ENCODE results near the gene ZFP57.

ZFP57 gene

DNA sequence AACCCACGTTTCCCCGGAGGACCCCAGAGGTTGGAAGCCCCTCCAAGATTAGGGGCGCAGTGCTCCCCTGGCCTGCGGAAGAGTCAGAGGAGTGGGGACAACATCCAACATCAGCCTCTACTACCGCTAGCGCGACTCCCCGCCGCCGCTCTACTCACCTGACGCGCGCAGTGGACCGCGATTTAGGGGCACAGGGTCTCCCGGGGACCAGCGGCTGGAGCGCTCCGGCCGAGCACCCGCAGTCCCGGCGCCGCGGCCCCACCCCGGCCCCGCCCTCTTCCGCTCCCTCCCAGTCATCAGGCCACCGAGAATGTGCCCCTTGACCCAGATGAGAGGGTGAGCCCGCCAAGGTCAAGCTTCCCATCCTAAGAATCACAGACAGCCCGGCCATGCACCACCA is at the start of gene ZFP57:
TSS of gene ZFP57 (minus strand) at position 249 of the 400 bp plus-strand sequence. CDS start 4,149 bp downstream, outside the sequence.
- DNase-seq = no peak

DNA sequence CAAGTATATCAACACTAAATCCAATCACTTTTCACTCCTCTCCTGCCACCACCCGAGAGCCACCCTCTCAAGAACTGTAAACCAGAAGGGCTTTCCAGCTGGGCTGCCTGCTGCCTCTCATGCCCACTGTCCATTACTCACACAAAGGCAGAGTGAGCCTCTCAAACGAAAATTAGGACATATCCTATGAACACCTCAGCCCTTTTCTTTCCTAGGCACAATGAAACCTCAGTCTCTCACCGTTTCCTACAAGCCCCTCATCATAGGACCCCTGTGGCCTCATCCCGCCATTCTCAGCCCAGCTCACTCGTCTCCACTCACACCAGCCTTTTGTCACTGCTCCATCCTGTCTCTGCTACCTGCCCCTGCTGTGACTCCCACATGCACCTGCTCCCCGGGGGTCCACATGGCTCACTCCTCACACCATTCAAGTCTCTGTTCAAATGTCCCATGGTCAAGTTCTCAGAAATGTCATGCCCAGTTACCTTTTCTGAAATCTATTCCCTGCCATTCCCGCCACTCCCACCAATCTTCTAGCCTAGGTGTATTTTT is 49.7 kb upstream of the ZFP57 start:
- no peak for DNase-seq

DNA sequence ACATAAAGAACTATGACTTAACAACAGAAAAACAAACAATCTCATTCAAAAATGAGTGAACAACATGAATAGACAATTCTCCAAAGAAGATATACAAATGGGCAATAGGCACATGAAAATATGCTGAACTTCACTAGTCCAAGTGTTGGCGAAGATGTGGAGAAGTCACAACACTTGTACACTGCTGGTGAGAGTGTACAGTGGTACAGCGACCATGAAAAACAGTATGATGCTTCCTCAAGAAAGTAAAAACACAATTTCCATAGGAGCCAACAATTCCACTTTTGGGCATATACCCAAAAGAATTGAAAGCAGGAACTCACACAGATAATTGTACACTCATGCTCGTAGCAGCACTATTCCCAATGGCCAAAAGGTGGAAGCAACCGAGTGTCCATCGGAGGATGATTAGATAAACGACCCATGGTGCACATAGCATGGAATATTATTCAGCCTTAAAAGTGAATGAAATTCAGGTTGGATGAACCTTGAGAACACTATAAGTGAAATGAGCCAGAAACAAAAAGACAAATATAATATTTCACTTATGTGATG is 48.9 kb upstream of the ZFP57 start:
- no peak for DNase-seq

DNA sequence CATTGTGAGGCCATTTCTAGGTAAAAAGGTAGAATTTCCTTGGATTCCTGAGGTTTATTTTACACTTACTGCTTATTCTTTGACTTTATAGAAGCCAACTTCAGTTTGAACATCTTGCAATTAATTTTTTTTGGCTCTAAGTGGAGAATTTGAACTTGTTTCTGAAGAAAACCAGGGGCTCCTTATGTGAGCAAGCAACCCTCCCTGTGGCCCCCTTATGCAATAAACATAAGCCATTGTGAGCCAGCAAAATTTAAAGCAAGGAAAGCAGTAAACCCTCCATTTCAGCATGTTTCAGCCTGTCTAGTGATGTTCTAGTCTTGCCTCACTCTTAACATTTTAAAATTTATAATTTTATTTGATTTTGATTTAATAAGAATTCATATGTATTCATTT is 47.9 kb upstream of the ZFP57 start:
- DNase-seq = no peak

DNA sequence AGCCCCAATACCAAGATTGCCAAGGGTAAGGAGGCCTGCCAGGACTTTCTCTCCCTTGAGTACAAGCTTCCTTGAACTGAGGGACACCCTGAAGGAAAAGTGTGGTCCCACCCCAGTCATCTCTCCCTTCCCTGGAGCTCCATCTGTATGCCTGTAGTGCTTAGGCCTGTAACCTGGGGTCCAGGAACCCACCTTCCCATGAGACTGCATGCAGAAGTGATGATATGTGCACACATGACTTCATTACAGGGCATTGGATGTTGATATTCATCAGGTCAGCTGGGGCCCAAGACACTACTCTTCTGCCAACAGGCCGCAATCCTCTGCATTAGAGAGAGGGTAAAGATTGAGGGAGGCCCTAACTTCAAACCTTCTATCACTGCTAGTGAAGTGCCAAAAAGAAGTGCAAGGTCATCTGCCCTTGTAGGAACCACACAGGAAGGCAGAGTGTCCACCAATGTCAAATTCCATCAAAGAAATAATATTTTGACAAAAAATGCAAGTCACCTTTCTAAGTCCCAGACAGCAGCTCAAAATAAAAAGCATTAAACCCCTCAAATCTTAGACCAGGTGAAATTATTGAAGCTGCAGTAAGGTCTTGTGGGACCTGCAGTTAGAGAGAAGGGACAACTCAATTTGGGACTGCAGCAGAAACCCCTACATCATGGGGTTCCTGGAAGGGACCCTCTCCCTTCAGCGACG is 47.4 kb upstream of the ZFP57 start:
- DNase-seq = no peak

DNA sequence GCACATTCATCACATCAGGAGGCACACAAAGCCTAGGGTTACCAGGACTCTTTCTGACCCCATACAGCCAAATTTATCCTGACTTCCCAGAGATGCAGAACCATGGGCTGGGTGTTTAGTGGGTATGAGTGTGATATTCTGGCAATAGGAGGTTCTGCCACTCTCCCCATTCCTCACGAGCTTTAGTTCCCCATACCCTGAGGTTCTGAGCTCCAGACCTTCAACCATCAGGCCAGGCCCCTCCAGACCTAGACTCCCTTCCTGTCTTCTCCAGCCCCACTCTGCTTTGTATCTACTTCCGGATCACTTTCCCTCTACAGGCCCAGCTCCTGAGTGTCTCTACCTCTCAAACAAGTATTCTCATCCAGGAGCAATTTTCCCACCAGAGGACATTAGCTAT is 46.7 kb upstream of the ZFP57 start:
- DNase-seq = no peak

DNA sequence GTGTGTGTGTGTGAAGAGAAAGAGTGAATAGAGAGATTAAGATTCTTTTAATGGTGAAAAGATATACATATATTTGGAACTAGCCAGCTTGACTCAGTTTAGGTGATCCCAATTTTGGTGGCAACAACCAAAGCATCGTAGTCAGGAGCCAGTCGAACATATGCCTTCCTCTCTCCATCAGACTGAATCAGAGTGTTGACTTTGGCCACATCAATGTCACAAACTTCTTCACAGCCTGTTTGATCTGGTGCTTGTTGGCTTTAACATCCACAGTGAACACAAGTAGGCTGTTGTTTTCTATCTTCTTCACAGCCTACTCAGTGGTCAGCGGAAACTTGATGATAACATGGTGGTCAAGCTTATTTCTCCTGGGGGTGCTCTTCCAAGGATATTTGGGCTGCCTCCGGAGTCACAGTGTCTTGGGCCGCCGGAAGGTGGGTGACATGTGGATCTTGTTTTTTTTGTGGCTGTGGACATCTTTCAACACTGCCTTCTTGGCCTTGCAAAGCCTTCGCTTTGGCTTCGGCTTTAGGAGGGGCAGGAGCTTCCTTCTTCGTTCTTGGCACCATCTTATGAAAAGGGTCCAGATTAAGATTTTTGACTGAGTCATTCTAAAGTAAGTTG is 45.7 kb upstream of the ZFP57 start:
- no peak for DNase-seq

DNA sequence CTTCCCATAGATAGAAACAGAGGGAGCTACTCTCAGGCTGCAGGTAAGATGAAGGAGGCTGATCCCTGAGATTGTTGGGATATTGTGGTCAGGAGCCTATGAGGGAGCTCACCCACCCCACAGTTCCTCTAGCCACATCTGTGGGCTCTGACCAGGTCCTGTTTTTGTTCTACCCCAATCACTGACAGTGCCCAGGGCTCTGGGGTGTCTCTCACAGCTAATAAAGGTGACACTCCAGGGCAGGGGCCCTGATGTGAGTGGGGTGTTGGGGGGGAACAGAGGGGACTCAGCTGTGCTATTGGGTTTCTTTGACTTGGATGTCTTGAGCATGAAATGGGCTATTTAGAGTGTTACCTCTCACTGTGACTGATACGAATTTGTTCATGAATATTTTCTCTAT is 45.0 kb upstream of the ZFP57 start:
- no peak for DNase-seq

DNA sequence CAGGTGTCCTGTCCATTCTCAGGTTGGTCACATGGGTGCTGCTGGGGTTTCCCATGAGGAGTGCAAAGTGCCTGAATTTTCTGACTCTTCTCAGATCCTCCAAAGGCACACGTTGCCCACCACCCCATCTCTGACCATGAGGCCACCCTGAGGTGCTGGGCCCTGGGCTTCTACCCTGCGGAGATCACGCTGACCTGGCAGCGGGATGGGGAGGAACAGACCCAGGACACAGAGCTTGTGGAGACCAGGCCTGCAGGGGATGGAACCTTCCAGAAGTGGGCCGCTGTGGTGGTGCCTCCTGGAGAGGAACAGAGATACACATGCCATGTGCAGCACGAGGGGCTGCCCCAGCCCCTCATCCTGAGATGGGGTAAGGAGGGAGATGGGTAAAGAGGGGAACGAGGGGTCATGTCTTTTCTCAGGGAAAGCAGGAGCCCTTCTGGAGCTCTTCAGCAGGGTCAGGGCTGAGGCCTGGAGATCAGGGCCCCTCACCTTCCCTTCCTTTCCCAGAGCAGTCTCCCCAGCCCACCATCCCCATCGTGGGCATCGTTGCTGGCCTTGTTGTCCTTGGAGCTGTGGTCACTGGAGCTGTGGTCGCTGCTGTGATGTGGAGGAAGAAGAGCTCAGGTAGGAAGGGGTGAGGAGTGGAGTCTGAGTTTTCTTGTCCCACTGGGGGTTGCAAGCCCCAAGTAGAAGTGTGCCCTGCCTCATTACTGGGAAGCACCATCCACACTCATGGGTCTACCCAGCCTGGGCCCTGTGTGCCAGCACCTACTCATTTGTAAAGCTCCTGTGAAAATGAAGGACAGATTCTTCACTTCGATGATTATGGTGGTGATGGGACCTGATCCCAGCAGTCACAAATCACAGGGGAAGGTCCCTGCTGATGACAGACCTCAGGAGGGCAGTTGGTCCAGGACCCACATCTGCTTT is 44.3 kb upstream of the ZFP57 start:
- DNase-seq = no peak

DNA sequence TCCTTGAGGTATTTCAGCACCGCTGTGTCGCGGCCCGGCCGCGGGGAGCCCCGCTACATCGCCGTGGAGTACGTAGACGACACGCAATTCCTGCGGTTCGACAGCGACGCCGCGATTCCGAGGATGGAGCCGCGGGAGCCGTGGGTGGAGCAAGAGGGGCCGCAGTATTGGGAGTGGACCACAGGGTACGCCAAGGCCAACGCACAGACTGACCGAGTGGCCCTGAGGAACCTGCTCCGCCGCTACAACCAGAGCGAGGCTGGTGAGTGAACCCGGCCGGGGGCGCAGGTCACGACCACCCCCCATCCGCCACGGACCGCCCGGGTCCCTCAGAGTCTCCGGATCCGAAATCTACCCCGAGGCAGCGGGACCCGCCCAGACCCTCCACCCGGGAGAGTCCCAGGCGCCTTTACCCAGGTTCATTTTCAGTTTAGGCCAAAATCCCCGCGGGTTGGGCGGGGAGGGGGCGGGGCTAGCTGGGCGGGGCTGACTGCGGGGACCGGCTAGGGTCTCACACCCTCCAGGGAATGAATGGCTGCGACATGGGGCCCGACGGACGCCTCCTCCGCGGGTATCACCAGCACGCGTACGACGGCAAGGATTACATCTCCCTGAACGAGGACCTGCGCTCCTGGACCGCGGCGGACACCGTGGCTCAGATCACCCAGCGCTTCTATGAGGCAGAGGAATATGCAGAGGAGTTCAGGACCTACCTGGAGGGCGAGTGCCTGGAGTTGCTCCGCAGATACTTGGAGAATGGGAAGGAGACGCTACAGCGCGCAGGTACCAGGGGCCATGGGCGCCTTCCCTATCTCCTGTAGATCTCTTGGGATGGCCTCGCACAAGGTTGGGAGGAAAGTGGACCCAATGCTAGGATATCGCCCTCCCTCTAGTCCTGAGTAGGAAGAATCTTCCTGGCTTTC is 43.0 kb upstream of the ZFP57 start:
- DNase-seq = no peak

DNA sequence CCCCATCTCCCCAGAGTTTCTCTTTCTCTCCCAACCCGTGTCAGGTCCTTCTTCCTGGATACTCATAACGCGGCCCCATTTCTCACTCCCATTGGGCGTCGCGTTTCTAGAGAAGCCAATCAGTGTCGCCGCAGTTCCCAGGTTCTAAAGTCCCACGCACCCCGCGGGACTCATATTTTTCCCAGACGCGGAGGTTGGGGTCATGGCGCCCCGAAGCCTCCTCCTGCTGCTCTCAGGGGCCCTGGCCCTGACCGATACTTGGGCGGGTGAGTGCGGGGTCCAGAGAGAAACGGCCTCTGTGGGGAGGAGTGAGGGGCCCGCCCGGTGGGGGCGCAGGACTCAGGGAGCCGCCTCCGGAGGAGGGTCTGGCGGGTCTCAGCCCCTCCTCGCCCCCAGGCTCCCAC is 42.3 kb upstream of the ZFP57 start, which contains the start of gene HLA-F:
TSS of gene HLA-F (plus strand) at position 173 of the 404 bp plus-strand sequence. CDS start at position 203, 30 bp downstream.
- peak; percentile 48 for DNase-seq

DNA sequence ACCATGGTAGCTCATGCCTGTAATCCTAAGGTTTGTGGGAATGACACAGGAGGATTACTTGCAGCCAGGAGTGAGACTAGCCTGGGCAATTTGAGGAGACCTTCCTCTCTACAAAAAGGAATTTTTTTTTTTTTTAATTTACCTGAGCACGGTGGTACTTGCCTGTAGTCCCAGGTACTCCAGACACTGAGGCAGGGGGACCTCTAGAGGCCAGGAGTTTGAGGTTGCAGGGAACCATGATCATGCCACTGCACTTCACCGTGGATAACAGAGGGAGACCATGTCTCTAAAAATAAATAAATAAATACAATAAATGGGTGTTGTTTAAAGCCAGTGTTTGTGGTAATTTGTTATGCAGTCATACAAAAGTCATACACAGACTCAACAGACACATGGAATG is 39.9 kb upstream of the ZFP57 start:
- no peak for DNase-seq

DNA sequence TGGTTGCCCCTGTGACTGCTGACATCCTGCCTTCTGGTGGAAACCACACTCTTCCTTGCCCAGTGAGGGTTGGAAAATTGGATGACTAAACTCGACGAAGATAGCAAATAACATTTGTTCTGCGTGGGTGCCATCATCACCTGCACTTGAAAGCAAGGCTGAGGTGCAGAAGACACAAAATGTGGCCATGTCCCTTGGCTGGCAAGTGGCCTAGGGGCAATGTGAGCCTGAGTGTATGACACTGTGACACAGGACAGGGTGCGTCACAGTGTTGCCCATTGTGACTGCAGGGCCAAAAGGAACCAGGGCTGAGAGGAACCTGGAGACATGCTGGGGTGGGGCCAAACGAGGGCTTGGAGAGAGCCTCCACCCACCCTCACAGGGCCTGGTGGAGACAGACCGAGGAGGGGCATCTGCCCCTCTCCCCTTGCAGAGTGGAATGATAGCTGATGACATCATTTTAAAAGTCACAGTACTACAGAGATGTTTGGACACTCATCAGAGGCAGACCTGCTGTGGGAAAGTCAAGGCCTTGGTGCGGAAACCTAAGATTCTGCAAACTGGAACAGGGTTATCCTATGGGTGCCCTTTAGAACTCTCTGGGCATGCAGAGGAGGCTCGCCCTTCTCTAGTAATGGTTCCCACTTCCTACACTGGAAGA is 29.5 kb upstream of the ZFP57 start:
- DNase-seq = no peak

DNA sequence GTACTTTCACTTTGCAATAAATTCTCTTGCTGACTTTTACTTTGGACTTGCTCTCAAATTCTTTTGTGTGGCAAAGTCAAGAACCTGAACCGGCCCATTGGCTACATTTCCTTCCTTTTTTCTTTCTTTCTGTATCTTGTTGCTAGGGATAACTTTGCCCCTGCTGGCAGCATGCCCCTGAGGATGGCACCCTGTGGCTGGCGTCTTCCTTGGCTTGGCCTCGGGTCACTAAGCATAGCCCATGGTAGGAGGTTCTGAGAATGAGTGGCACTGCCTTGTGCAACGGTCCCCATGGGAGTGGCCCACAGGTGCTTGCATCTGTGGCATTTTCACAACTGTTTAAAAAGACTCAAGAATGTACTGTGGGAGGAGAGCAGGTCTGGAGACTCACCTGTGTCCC is 28.2 kb upstream of the ZFP57 start:
- DNase-seq = no peak

DNA sequence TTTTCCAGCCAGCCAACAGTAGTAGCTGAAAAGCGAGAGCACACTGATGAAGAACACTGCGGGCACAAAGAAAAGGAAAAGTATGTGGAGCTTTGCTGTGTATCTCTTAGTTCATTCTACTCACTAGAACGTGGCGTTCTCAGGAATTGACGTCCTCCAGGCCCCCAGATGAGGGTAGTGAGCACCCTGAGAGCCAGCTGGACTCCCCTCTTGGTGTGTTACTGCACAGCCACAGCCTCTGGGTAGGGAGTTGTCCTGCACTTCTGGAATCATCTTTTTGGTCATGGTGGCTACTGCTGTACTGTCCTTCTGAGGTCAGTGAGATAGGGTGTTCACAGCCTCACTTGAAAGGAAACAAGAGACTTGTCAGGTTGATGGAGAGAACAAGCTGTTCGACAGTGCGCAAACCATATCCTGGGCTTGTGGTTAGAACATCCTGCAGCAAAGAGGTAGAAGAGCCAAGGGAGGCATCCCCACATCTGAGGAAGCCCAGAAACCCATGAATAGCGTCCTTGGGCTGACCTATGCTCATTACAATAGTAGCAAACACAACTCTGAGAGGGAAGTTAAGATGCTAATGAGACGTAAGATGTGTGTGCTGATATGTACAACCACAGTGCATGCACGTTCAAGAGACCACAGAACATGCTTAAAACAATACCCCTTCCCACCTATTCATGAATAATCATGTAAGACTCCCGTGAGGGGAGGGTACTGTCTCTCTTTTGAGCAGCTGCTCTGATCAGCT is 27.7 kb upstream of the ZFP57 start:
- DNase-seq = no peak

DNA sequence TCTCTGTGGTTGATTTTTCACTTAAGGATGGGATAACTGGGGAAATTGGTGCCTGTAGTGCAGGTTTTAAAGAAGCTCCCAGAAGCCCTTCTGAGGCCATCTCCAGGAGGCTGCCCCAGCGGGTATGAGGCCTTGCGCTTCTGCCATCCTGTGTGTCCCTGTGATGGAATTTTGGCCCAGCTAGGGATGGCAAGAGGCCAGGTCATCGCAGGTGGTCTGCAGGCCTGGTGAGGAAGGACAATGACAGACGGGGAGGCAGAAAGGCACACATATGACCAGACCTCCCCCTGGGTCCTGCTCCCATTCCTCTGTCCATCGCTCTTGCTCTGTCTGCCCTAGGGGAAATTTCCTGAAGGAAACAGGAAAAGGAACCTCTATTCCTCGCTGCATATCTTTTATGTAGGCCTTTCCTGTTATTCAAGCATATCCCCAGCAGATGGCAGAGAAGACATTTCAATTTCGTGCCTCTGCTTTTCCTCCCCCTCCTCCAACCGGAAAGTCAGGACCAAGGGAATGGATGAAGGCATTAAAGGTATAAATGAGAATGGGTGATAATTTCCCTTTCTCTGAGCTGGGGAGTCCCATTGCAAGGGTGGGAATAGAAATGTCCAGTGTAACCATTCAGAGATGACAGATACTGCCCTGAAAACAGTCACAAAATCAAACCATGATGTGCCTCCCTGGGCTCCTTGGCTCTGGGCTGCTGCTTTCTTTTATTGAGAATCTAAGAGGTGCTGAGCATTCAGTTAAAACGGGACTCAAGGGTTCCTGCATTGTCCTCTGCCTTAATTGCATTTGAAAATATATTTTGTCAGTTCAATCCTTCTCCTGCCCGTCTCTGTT is 24.7 kb upstream of the ZFP57 start:
- DNase-seq = peak; percentile 18

DNA sequence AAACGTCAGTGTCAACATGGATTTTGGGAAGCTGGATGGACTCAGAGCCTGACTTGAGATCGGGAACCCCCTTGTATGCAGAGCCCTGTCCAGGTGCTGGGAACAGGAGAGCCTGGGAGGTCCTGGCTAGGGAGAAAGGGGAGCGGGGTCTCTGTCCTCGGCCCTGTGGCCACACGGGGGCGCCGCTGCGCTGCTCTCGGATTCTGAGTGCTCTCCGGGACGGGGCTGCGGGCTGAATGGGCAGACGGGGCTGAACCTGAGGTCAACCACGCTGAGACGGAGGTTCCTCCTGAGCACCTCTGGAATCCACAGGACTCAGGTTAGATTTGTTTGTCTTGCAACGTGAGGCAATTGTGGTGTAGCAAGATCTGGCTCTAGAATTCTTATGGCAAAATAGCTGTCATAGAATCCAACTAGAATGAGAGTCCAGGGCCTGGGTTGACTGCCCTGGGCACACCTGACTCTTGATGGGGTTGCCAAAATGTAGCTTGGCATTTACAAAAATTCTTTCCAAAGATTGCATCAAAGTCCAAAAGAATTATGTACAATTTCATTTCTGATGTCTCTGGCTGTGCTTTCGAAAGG is 21.7 kb upstream of the ZFP57 start:
- peak; percentile 31 for DNase-seq

DNA sequence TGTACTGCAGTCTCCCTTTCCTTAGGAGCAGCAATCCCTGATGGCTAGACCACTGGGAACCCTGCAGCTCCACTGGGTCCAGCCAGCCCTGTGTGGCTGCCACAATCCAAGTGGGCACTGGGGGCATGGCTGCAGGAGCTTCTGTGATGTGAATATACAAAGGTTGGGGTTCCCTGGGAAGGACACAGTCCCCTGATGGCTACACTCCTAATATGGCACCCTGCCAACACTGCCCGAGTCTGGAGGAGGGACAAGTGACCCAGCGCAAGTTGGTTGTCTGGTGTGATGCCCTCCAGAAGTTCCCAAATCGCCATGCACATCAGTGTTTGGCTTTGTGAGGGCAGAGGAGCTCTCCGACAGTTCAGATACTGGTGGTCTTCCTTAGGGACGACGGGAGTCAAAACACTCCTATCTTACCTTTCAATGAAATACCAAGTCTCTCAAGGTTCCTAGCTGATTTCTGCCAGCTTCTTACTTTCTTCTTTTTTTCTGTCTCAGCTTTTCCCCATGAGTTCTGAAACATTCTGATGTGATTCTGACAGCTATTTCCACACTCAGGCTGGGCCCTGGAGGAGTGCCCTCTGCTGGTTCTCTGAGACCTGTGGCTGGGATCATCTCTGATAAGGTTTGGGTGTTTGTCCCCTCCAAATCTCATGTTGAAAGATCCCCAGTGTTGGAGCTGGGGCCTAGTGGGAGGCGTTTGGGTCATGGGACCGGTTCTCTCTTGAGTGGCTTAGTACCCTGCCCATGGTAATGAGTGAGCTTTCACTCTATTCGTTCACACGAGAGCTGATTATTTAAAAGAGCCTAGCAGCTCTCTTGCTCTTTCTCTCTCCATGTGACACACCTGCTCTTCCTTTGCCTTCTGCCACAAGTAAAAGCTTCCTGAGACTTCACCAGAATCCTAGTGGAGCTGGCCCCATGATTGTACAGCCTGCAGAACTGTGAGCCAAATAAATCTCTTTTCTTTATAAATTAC is 15.5 kb upstream of the ZFP57 start:
- DNase-seq = no peak
